Type B pancreatic cell (in vitro differentiated cells): ENCODE data around the gene SCN2A. TPM values are rescaled to one million over a fixed set of nuclear protein-coding genes. Genes with fewer than 3 reads are reported as not detected.

ENCODE experiments used
- DNase-seq: peaks from one replicate; pipeline ENCODE4 v3.0.0; 2021; ENCODE audit warnings: mixed read lengths; ENCODE audit not compliant: unreplicated experiment; ENCODE audit errors: extremely low spot score
- H3K27ac Mint-ChIP-seq: 2 replicates; pipeline ENCODE4 v1.8.0; 2021; ENCODE audit warnings: mild to moderate bottlenecking, mixed read lengths
- H3K27me3 Mint-ChIP-seq: 2 replicates; pipeline ENCODE4 v1.8.0; 2021; ENCODE audit warnings: mixed read lengths
- H3K36me3 Mint-ChIP-seq: 2 replicates; pipeline ENCODE4 v1.8.0; 2021; ENCODE audit warnings: mixed read lengths
- H3K4me1 Mint-ChIP-seq: one replicate; pipeline ENCODE4 v1.8.0; 2021; ENCODE audit warnings: mixed read lengths; ENCODE audit not compliant: unreplicated experiment
- H3K4me3 Mint-ChIP-seq: 2 replicates; pipeline ENCODE4 v1.8.0; 2021; ENCODE audit warnings: mild to moderate bottlenecking, mixed read lengths
- H3K9me3 Mint-ChIP-seq: 2 replicates; pipeline ENCODE4 v1.8.0; 2021; ENCODE audit warnings: mixed read lengths
- total RNA-seq: library from RNA; stranded (reverse); gene quantifications from 2 replicates; pipeline ENCODE4 v1.2.1, GENCODE V29; 2021; ENCODE audit warnings: low replicate concordance
- TF ChIP-seq, protein P1 (sequence below): fragments of 200-600 bp; sonication (generic); conservative IDR thresholded peaks from 2 replicates; pipeline ENCODE4 v1.5.0; 2021; ENCODE audit warnings: antibody characterized with exemption, mild to moderate bottlenecking

The SCN2A gene
- total RNA-seq, 1 donor from 2014 or later: 0.92 TPM

DNA sequence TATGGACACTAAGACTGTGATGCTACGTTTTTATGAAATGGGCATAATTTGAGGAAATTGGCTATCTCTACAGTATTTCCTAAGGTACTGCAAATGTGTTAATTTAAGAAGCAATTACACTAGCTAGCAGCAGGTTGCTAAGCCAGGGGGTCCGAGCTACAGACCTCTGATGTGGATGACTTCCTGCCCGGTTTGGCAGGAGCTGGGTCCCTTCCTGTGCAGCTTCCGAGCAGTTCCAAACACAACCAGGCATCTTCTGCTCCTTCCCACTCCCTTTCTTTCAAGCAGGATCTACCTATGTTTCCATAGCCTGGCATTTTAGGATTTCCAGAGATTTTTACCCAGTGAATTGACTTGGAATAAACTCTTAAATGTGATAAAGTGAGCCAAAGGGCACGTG lies 55.7 kb downstream of the SCN2A start:
- no peaks in the 10 kb centered on the region for H3K9me3 Mint-ChIP-seq
- TF ChIP-seq, protein P1, sequence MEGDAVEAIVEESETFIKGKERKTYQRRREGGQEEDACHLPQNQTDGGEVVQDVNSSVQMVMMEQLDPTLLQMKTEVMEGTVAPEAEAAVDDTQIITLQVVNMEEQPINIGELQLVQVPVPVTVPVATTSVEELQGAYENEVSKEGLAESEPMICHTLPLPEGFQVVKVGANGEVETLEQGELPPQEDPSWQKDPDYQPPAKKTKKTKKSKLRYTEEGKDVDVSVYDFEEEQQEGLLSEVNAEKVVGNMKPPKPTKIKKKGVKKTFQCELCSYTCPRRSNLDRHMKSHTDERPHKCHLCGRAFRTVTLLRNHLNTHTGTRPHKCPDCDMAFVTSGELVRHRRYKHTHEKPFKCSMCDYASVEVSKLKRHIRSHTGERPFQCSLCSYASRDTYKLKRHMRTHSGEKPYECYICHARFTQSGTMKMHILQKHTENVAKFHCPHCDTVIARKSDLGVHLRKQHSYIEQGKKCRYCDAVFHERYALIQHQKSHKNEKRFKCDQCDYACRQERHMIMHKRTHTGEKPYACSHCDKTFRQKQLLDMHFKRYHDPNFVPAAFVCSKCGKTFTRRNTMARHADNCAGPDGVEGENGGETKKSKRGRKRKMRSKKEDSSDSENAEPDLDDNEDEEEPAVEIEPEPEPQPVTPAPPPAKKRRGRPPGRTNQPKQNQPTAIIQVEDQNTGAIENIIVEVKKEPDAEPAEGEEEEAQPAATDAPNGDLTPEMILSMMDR: no peak
- no peak overlapping the region for H3K27ac Mint-ChIP-seq
- H3K36me3 Mint-ChIP-seq: no peaks in the 10 kb centered on the region
- no peaks in the 10 kb centered on the region for H3K4me1 Mint-ChIP-seq
- H3K4me3 Mint-ChIP-seq: no peak overlapping the region
- no peak for DNase-seq
- no peaks in the 10 kb centered on the region for H3K27me3 Mint-ChIP-seq

DNA sequence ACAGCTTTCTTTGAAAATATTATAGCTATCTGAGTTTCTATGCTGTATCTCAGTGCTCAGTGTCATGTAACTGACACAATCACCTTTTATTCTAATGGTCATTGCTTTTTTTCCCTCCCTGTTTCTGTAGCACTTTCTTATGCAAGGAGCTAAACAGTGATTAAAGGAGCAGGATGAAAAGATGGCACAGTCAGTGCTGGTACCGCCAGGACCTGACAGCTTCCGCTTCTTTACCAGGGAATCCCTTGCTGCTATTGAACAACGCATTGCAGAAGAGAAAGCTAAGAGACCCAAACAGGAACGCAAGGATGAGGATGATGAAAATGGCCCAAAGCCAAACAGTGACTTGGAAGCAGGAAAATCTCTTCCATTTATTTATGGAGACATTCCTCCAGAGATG lies 56.4 kb downstream of the SCN2A start:
- Mint-ChIP-seq H3K4me1 (no peaks in the 10 kb centered on the region), H3K36me3 (no peaks in the 10 kb centered on the region), H3K9me3 (no peaks in the 10 kb centered on the region), H3K27ac (no peak overlapping the region), H3K27me3 (no peaks in the 10 kb centered on the region), H3K4me3 (no peak overlapping the region)
- TF ChIP-seq, protein P1: no peak
- DNase-seq: no peak

DNA sequence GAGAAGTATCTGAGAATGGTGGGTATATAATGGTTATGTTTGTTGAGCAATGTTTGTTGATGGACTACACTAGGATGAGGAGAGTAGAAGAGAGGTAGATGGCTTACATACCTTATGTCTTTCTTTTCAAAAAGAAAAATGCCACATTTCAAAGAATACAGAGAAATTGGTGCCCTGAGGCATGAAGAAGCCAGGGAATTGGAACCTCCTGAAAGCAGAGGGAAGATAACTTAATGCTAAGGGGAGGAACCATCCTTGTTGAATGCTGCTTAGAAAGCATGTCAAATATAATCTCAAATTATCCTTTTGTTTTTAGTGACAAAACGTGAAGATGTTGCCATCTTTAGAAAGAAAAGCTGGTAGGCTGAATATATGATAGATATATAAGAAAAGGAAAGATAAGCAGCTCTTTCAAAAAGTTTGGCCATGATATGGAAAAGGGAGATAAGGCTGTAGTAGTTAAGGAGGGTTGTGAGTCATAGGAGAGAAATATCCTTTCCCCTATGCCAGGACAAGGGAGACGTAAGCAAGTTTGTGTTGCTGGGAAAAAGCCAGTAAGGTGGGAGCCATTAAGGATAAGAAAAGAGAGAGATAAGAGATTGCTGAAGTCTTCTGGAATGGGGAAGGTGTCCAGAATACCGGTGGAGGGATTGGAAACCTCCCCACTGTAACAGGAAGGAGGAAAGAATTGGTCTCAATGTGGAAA lies 66.3 kb downstream of the SCN2A start:
- Mint-ChIP-seq H3K9me3 (no peaks in the 10 kb centered on the region), H3K27me3 (no peaks in the 10 kb centered on the region), H3K4me1 (no peaks in the 10 kb centered on the region), H3K27ac (no peak overlapping the region), H3K4me3 (no peak overlapping the region), H3K36me3 (no peaks in the 10 kb centered on the region)
- DNase-seq: no peak
- TF ChIP-seq, protein P1: no peak

DNA sequence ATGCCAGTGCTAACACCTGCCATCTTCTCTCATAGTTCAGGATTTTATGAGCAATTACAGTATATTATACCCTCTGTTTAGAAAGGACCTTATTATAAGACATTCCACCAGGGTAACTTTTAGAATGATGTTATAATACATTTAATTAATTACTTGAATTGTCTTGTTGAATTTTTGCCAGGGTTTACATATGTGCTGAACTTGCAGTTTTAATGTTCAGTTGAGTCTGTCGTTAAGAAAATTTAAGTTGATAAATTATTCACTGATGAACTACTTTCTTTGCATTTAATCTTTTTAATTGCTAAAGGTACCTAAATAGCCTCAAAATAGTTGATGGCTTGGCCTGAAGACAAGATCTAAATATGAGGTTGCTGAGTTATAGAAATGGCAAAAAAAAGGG lies 68.1 kb downstream of the SCN2A start:
- H3K27ac Mint-ChIP-seq: no peak overlapping the region
- DNase-seq: no peak
- TF ChIP-seq, protein P1: no peak
- H3K4me3 Mint-ChIP-seq: no peak overlapping the region
- H3K27me3 Mint-ChIP-seq: no peaks in the 10 kb centered on the region
- H3K9me3 Mint-ChIP-seq: no peaks in the 10 kb centered on the region
- no peaks in the 10 kb centered on the region for H3K36me3 Mint-ChIP-seq
- H3K4me1 Mint-ChIP-seq: no peaks in the 10 kb centered on the region

GRCh38 chr2:165311949-165312348 lies 72.7 kb downstream of the SCN2A start:
- H3K9me3 Mint-ChIP-seq: no peaks in the 10 kb centered on the region
- H3K36me3 Mint-ChIP-seq: no peaks in the 10 kb centered on the region
- DNase-seq: no peak
- TF ChIP-seq, protein P1: no peak
- H3K27ac Mint-ChIP-seq: no peak overlapping the region
- H3K4me3 Mint-ChIP-seq: no peak overlapping the region
- H3K27me3 Mint-ChIP-seq: no peaks in the 10 kb centered on the region
- no peaks in the 10 kb centered on the region for H3K4me1 Mint-ChIP-seq
